ENCODE results near the gene KDM2A. TPM values are rescaled to one million over a fixed set of nuclear protein-coding genes. Genes with fewer than 3 reads are reported as not detected.

KDM2A gene
- total RNA-seq, 1 experiment from 2014 or later: 33.7 TPM

- no peak for DNase-seq
- H3K4me1 ChIP-seq: peaks cover 15% of the 10 kb centered on the region
- peak overlapping the region; percentile 61 for H3K4me3 ChIP-seq
- peak overlapping the region; percentile 38 for H3K27ac ChIP-seq
- no peaks in the 10 kb centered on the region for H3K27me3 ChIP-seq
- peaks cover 11% of the 10 kb centered on the region; the same call in 1 of the 2 replicates for H3K36me3 ChIP-seq
- H3K9me3 ChIP-seq (replicated peaks): no peaks in the 10 kb centered on the region
Observed at GRCh38 chr11:67302571-67303131, 183.6 kb downstream of the KDM2A start.

DNA sequence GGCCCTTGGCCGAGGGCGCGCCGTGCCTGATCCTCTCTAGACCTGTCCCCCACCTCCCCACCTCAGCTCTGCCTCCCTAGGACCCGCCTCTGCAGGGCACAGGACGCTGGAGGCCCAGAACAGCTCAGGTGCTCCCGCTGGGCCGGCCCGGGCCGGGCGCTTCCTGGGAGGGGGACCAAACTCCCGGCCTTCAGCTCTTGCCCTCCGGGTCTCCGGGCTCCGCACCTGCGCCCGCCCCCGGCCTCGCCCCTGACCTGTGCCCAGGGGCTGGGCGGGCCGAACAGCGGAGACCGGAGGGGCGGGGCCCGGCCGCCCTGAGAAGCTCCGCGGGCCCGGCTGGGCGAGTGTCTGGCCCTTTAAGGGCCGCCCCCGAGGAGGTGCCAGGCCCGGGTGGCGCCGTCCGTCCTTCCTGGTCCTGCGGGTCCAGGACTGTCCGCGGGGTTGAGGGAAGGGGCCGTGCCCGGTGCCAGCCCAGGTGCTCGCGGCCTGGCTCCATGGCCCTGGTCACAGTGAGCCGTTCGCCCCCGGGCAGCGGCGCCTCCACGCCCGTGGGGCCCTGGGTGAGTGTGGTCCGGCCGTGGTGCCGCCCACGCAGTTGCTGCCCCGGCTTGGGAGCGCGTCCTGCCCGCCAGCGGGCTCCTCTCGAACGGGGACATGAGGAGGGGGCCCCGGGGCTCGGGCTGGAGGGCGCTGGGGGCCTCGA is 184.2 kb downstream of the KDM2A start, which contains the start of gene SSH3:
Gene SSH3 (plus strand): TSS at position 399 of the 703 bp plus-strand sequence. CDS start 96 bp downstream, at position 495.
- H3K27me3 ChIP-seq: no peaks in the 10 kb centered on the region
- DNase-seq: peak in 1 of 2 experiments; percentile 25
- peaks cover 11% of the 10 kb centered on the region; the same call in 1 of the 2 replicates for H3K36me3 ChIP-seq
- no peaks in the 10 kb centered on the region for H3K9me3 ChIP-seq (replicated peaks)
- H3K4me3 ChIP-seq: peak within 1 kb of the TSS; percentile 61
- H3K27ac ChIP-seq: peak within 1 kb of the TSS; percentile 39
- H3K4me1 ChIP-seq: peaks cover 15% of the 10 kb centered on the region

DNA sequence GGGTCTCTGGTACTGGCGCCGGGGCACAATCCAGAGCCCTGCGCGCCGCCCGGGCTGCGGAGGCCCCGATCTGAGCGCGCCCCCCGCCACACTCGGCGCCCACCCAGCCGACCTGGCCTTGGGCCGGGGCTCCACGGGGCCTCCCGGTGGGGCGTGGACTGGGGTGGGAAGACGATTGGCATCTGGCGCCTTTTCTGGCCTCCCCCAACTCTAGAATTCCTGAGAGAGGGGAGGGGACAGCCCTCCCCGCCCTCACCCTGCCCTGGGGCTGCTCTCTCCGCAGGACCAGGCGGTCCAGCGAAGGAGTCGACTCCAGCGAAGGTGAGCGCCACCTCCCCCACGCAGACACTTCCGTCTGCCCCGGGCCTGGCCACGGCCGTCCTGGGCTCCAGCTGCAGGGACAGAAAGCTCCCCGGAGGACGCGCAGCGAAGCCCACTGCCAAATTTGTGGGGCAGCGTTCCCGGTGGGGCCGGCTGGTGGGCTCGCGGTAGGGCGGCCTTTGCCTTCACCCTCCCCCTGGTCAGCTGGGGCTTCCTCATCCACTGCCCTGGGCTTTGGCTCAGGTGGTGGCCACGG is 184.9 kb downstream of the KDM2A start:
- H3K4me1 ChIP-seq: peaks cover 15% of the 10 kb centered on the region
- peak overlapping the region; percentile 39; the same call in 1 of the 2 replicates for H3K27ac ChIP-seq
- peak overlapping the region; percentile 61 for H3K4me3 ChIP-seq
- peaks cover 7% of the 10 kb centered on the region; the same call in 1 of the 2 replicates for H3K36me3 ChIP-seq
- no peaks in the 10 kb centered on the region for H3K9me3 ChIP-seq (replicated peaks)
- H3K27me3 ChIP-seq: no peaks in the 10 kb centered on the region
- DNase-seq: no peak

GRCh38 chr11:67304511-67305113 is 185.5 kb downstream of the KDM2A start:
- Histone ChIP-seq H3K36me3 (peaks cover 7% of the 10 kb centered on the region; the same call in 1 of the 2 replicates), H3K4me3 (peak overlapping the region; percentile 61)

GRCh38 chr11:67306769-67307544 is 187.9 kb downstream of the KDM2A start:
- Histone ChIP-seq H3K36me3 (no peaks in the 10 kb centered on the region; the same call in 1 of the 2 replicates), H3K27me3 (no peaks in the 10 kb centered on the region), H3K4me1 (peaks cover 8% of the 10 kb centered on the region), H3K27ac (no peak overlapping the region), H3K9me3 (replicated peaks) (no peaks in the 10 kb centered on the region), H3K4me3 (no peak overlapping the region)
- DNase-seq: no peak

More at GRCh38 chr11:67304511-67305113, 185.5 kb downstream of the KDM2A start:
- no peak for DNase-seq
- Histone ChIP-seq H3K27me3 (no peaks in the 10 kb centered on the region), H3K27ac (no peak overlapping the region), H3K4me1 (peaks cover 15% of the 10 kb centered on the region), H3K9me3 (replicated peaks) (no peaks in the 10 kb centered on the region)

GRCh38 chr11:67307545-67308001 is 188.5 kb downstream of the KDM2A start:
- H3K4me3 ChIP-seq: no peak overlapping the region
- H3K27ac ChIP-seq: no peak overlapping the region
- no peaks in the 10 kb centered on the region for H3K9me3 ChIP-seq (replicated peaks)
- no peak for DNase-seq
- H3K36me3 ChIP-seq: no peaks in the 10 kb centered on the region; the same call in 1 of the 2 replicates
- H3K27me3 ChIP-seq: no peaks in the 10 kb centered on the region
- H3K4me1 ChIP-seq: peaks cover 4% of the 10 kb centered on the region

Other genes with a start within 250 kb of the KDM2A start
- 19.9 and 22.9 TPM in 2 replicates for gene PC, start 160.9 kb upstream of the KDM2A start, total RNA-seq (2014; rRNA removed; shearing (Covaris generic))
- not detected in 2 replicates for gene C11orf86, start 144.0 kb upstream of the KDM2A start, total RNA-seq (2014; rRNA removed; shearing (Covaris generic))
- gene SYT12, start 96.1 kb upstream of the KDM2A start, total RNA-seq (2014; rRNA removed; shearing (Covaris generic)): 0.06 and 0.13 TPM in 2 replicates
- gene RHOD, start 62.4 kb upstream of the KDM2A start, total RNA-seq (2014; rRNA removed; shearing (Covaris generic)): not detected in 2 replicates
- 45.2 and 49.7 TPM in 2 replicates for gene GRK2, start 147.2 kb downstream of the KDM2A start, total RNA-seq (2014; rRNA removed; shearing (Covaris generic))
- gene ANKRD13D, start 170.0 kb downstream of the KDM2A start, total RNA-seq (2014; rRNA removed; shearing (Covaris generic)): 15.3 and 19.9 TPM in 2 replicates
- gene SSH3, start 184.3 kb downstream of the KDM2A start, total RNA-seq (2014; rRNA removed; shearing (Covaris generic)): 2.5 TPM in 2 replicates
- 35.4 and 37.5 TPM in 2 replicates for gene POLD4, start 234.3 kb downstream of the KDM2A start, total RNA-seq (2014; rRNA removed; shearing (Covaris generic))

Measured in SJCRH30 (cell line).